ENCODE measurements around the gene PHACTR1.

- TF ChIP-seq CTCF (IDR thresholded peaks at IDR 0.05; ENCODE audit: insufficient read depth, low read depth, low read length) (no peak), EZH2 (IDR thresholded peaks at IDR 0.05; ENCODE audit: insufficient read depth, low read length) (no peak)
These were observed 484.8 kb downstream of the PHACTR1 start for GRCh38 chr6:13201336-13201735.

Data from astrocyte (in vitro differentiated cells and primary cell).